HG03280 (cell line): ENCODE measurements around the gene GPBAR1.

ENCODE experiments used
- ATAC-seq: cut with Tn5 transposase; IDR thresholded peaks from one replicate; pipeline ENCODE4 v1.9.1; 2021; ENCODE audit warnings: mild to moderate bottlenecking, moderate library complexity; ENCODE audit not compliant: unreplicated experiment

Gene GPBAR1

DNA sequence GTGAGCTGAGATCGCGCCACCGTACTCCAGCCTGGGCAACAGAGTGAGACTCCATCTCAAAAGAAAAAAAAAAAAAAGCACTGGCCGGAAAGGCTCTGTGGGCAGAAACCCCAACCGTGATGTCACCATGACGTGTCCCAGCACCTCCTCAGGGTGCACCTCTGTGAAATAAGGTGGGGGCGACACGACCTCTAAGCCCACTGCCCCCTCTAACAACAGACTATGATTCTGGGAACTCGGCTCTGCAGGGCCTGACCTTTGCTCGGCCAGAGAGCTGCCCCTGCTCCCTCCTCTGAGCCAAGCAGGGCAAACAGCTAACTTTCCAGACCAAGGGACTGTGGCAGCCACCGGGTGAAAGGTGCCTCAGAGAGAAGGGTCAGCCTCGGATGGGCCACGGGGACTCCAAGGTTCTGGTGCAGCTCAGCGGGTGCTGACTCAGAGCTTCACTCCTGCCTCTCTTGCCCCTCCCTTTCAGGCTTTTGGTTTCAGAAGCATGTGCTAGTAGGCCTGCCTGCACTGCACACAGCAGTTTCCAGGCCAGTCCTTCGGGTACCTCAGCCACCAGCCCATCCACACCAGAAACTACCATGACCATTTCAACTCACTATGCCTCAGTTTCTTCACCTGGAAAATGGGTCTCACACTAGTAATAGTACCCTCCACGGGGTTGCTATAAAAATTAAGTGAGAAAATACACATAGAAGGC, 23.4 kb downstream of the GPBAR1 start:
- peak; percentile 63 for ATAC-seq

GRCh38 chr2:218285604-218286003, 24.8 kb downstream of the GPBAR1 start:
- no peak for ATAC-seq

- ATAC-seq, result peak; percentile 67
Measured at GRCh38 chr2:218286570-218287459, 26.0 kb downstream of the GPBAR1 start.

GRCh38 chr2:218289639-218290315, 29.0 kb downstream of the GPBAR1 start:
- ATAC-seq, result no peak

DNA sequence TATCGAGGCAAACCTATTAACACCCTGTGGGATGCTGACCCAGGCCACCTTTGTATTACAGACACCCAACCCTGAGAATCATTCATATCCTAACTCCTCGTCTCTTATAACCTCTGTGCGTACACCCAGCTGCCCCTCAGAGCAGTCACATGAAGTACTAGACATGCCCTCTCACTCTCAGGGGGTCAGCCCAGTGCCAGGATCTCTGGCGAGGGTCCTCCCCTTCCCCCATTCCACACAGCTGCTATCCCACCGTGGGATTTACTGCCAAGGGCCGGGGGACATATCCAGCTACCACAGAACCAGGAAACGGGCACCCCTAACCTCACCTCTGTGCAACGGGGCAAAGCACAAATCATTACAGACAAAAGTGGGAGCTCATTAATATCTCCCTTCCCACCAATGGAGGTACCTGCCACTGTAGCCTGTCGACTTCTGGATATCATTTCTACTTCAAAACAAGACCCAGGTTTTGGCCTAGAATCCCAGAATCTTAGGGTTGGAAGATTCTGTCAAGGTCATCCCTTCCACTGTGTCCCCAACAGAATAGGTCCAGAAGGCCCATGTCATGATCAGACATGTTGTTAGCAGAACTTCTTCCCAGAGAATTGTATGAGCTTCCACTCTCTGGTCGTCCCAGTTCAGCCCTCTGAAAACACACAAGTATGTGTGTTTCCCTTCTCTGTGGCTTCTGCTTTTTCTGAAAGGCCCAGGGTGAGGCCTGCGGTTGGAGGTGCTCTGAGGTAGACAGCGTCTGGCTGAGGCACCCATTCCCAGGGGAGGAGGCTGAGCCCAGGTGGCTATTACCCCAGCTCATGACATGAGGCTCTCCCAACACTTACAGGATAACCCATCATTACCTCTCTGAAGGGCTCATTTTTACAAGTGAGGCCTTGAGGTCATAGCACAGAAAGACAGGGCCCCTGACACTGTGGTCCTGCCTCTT, 29.8 kb downstream of the GPBAR1 start:
- ATAC-seq, result peak; percentile 28

DNA sequence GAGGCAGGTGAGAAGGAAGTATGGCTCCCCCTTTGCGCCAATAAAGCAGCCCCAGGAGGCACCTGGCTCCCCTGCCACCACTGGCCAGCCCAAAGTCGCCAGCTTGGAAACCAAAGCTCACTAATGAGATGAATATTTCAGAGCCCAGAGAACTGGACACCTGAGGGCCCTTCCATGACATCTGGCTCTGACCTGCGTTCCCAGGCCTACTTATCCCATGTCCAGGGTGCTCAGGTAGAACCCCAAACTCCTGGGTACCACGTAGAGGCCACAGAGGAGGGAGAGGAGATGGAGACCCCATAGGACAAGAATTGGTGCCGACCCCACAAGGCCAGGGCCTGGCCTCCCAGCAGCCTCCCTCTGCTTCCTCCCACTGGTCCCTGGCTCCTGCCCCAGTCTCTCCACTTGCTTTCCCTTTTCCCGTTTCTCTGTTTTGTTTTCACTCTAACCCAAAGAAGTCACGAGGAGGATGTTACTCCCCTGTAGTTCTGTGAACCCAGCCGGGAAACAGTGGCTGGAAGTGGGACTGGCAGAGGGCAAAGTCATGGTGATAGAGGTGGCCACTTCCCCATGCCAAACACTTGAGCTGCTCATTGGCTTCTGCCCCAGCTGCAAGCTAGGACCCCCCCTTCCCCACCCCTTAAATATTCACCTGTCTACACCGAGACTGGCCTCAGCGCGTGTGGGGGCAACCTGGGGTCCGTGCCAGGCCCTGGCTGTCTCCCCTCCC, 30.7 kb downstream of the GPBAR1 start:
- ATAC-seq, result no peak

GRCh38 chr2:218292048-218293014, 31.5 kb downstream of the GPBAR1 start, which contains the start of gene TMBIM1:
TMBIM1 (minus strand) TSS chr2:218292503; CDS start chr2:218282141, 10,362 bp downstream.
- ATAC-seq, result peak; percentile 91

DNA sequence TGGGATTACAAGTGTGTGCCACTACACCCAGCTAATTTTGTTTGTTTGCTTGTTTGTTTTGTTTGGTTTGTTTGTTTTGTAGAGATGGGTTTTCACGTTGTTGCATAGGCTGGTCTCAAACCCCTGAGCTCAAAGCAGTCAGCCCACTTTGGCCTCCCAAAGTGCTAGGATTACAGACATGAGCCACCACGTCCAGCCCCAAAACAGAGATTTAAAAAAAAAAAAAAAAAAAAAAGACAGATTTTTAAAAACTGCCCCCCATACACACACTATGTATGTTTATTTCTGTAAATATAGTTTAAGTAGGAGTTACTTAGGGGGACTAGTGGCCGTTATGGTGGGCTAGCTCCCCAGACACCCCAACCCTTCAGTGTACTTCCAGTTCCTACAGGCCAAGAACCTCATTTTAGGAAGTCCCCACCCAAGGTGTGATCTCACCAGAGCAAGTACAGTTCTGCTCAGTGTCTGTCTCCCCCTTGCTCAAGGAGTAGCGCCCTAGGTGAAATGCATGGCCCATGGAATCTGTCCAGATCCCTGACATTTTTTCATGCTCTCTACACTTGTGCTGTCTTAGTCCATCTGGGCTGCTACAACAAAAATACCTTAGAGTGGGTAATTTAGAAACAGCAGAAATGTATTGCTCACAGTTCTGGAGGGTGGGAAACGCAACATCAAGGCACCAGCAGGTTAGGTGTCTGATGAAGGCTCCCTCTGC, 33.1 kb downstream of the GPBAR1 start:
- no peak for ATAC-seq

DNA sequence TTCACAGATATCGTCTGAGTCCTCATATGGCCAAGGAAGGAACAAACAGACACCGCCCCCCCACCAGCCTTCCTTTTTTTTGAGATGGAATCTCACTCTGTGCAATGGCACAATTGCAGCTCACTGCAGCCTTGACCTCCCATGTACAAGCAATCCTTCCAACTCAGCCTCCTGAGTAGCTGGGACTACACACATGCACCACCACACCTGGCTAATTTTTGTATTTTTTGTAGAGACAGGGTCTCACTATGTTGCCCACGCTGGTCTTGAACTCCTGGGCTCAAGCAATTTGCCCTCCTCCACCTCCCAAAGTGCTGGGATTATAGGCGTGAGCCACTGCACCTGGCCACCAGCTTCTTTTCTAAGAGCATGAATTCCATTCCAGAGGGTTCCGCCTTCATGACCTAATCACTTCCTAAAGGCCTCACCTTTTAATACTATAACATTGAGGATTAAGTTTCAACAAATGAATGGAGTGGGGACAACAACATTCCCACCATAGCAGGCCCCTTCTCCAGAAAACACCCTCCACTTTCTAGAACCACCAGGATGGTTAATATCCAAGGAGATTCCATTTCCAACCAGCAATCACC, 33.7 kb downstream of the GPBAR1 start:
- ATAC-seq, result no peak

DNA sequence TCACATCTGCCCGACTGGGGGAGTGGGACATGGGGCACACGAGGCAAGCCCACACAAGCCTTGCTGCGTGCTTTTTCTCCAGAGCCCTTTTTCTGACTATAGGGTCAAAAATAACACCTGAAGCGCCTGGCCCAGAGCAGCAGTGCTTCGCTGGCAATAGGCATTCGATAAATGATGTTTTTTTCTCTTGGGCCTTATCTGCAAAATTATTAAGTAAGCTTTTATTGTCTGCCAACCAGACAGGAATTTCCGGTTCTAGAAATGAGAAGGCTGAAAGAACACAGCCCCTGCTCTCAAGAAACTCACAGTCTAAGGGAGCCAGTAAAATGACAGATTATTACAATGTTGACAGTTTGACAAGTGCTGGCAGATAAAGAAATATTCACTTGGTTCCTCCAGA, 34.2 kb downstream of the GPBAR1 start:
- ATAC-seq, result no peak

DNA sequence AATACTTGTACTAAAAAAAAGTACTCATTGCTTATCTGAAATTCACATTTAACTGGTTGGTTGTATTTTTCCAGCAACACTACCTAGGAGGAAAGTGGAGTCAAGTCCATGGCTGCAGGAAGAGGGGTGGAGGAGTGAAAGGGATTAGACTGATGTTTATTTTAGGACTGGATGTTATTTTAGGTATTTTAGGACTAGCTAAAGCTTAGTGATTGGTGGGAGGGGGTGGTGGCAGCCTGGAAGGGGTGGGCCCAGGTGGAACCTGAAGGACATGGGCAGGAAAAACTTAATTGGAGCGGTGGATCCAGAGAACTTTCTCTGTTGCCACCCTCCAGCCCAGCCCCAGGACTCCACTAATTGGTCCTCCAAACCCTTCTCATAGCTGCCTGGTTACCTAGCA, 35.4 kb downstream of the GPBAR1 start:
- no peak for ATAC-seq

- ATAC-seq, result no peak
Measured at GRCh38 chr2:218296847-218297246, 36.0 kb downstream of the GPBAR1 start.

- no peak for ATAC-seq
Measured at GRCh38 chr2:218298314-218298875, 37.6 kb downstream of the GPBAR1 start.

DNA sequence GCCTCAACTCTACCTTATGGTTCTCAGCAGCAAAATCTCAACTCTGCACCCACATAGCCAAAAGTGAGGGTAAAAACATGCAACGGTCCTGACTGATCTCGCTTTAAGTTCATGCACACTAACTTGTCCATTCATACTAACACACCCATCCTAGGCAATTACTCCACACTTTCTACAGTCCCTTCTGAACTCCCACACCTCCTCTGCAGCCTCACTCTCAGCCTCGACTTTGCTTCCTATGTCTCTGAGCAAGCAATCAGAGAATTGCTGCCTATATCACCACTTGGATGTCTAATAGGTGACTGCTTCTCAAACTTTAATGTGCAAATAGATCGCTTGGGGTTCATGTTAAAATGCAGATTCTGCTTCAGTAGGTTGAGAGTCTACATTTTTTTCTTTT, 39.3 kb downstream of the GPBAR1 start:
- ATAC-seq, result no peak

DNA sequence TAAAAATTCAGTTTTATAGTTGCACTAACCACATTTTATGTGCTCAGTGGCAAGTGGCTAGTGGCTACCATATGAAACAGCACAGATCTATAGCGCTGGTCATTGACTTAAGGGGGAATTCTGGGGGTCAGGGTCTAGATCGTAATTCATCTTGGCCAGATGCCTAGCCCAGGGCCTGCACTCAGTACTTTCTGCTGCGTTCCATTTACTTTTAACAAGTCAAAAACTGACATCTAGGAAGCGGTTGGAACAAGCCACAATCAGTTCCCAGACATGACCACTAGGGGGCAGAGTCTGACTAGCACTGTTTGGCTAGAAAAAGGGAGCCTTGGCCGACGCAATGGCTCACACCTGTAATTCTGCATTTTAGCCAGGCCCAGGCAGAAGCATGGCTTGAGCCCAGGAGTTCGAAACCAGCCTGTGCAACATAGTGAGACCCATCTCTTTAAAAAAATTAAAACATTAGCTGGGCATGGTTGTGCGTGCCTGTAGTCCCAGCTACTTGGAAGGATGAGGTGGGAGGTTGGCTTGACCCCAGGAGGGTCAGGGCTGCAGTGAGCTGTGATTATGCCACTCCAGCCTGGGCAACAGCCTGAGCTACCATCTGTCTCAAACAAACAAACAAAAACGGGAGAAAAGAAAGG, 40.5 kb downstream of the GPBAR1 start:
- peak; percentile 82 for ATAC-seq

DNA sequence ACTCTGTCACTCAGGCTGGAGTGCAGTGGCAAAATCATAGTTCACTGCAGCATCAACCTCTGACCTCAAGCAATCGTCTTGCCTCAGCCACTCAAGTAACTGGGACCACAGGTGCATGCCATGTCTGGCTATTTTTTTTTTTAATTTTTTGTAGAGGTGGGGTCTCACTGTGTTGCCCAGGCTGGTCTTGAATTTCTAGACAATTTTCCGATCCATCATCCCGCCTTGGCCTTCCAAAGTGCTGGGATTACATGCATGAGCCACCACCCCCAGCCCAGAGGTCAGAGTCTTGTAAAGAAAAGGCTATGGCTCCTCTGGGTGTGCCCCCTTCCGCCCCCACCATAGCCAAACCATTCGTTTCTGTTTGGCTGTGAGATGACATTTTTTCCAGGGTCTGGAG, 44.6 kb downstream of the GPBAR1 start:
- ATAC-seq, result no peak
